ENCODE measurements around the gene FAM180B. TPM values are rescaled to one million over a fixed set of nuclear protein-coding genes. Genes with fewer than 3 reads are reported as not detected.
A peak's percentile ranks its signal among the peaks of the same experiment; 100 is the strongest.
"Not testable (repeated sequence)": the region's sequence is repeated elsewhere in the genome, so short reads cannot be mapped to it uniquely, and the experiment has no call there.

FAM180B gene
- total and polyA plus RNA-seq, 11 donors = 0.15 to 1.3 (median 0.27) TPM; not detected in 4

GRCh38 chr11:47552566-47553405 lies 33.7 kb upstream of the FAM180B start, which contains the start of gene CELF1:
CELF1 (minus strand) TSS chr11:47553132; CDS start chr11:47499523, 53,609 bp downstream.
- Histone ChIP-seq H3K4me1 (peaks cover 6 to 49% (median 26%) of the 10 kb centered on the region in 12 donors), H3K27ac (peak within 1 kb of the TSS; percentile 81 to 96 (median 91)), H3K27me3 (no peaks in the 10 kb centered on the region), H3K9me3 (no peaks in the 10 kb centered on the region), H3K4me3 (peak within 1 kb of the TSS; percentile 68 to 100 (median 90)), H3K36me3 (peaks cover 0 to 9% (median 0%) of the 10 kb centered on the region in 9 donors)
- DNase-seq (peak; percentile 93 to 96 (median 94)), ATAC-seq (peak; percentile 94 to 99 (median 98))
- 0 to 1% (median 1%) methylated on average over 43 to 89 of the region's 89 CpGs for WGBS, 4 donors
- TF ChIP-seq CTCF (IDR thresholded peaks at IDR 0.05) (peak; percentile 81 to 98 (median 97)), POLR2A (IDR thresholded peaks at IDR 0.05) (peak in 1 of 2 donors; percentile 54)
- intact Hi-C loops (cut with DNase I) = loop anchor here in 6 of 10 donors (2.0 to 10.0 kb wide), 9 partner anchors 26 to 126 kb away; partner anchors contain the start of genes KBTBD4 (in 1 of the 6), NDUFS3 (in 1 of the 6) and PSMC3 (in 1 of the 6)

GRCh38 chr11:47553406-47553743 lies 33.1 kb upstream of the FAM180B start:
- 9 to 14% (median 13%) methylated on average over 8 to 9 of the region's 9 CpGs for WGBS, 4 donors
- peak in 1 of 2 donors; percentile 5 for TF ChIP-seq POLR2A (IDR thresholded peaks at IDR 0.05)
- TF ChIP-seq CTCF (IDR thresholded peaks at IDR 0.05) = peak in 5 of 12 donors; percentile 9 to 44 (median 31)
- Histone ChIP-seq H3K4me1 (peaks cover 6 to 43% (median 24%) of the 10 kb centered on the region in 12 donors), H3K9me3 (no peaks in the 10 kb centered on the region), H3K27ac (peak overlapping the region in 11 of 12 donors; percentile 84 to 96 (median 91)), H3K4me3 (peak overlapping the region; percentile 68 to 100 (median 90)), H3K27me3 (no peaks in the 10 kb centered on the region), H3K36me3 (peaks cover 0 to 9% (median 0%) of the 10 kb centered on the region in 9 donors)
- intact Hi-C loops (cut with DNase I) = loop anchor here in 6 of 10 donors (2.0 to 10.0 kb wide), 9 partner anchors 25 to 127 kb away; partner anchors contain the start of genes KBTBD4 (in 1 of the 6), NDUFS3 (in 1 of the 6) and PSMC3 (in 1 of the 6)
- no peak for ATAC-seq
- no peak for DNase-seq

- not testable (repeated sequence) for H3K4me3 ChIP-seq, ATAC-seq, H3K27me3 ChIP-seq, H3K27ac ChIP-seq, DNase-seq, H3K36me3 ChIP-seq, H3K9me3 ChIP-seq, H3K4me1 ChIP-seq
- WGBS, 4 donors = 95 to 98% (median 97%) methylated on average over 12 of the region's 12 CpGs
- intact Hi-C loops (cut with DNase I) = loop anchor here in 2 of 10 donors (10.0 kb wide), 2 partner anchors 52 to 62 kb away; no protein-coding TSS in a partner anchor
Observed at GRCh38 chr11:47557004-47557403, 29.5 kb upstream of the FAM180B start.

GRCh38 chr11:47558695-47559094 lies 27.8 kb upstream of the FAM180B start:
- no peak for ATAC-seq
- Histone ChIP-seq H3K27ac (no peak overlapping the region), H3K9me3 (no peaks in the 10 kb centered on the region), H3K27me3 (no peaks in the 10 kb centered on the region), H3K4me1 (peaks cover 0 to 4% (median 0%) of the 10 kb centered on the region in 12 donors), H3K4me3 (no peak overlapping the region), H3K36me3 (no peaks in the 10 kb centered on the region)
- intact Hi-C loops (cut with DNase I) = loop anchor here in 2 of 10 donors (10.0 kb wide), 2 partner anchors 54 to 64 kb away; no protein-coding TSS in a partner anchor
- no peak for DNase-seq
- no peak for TF ChIP-seq POLR2A (IDR thresholded peaks at IDR 0.05)
- TF ChIP-seq CTCF (IDR thresholded peaks at IDR 0.05) = no peak
- WGBS, 4 donors = 98 to 100% (median 99%) methylated on average over 1 of the region's 1 CpG

Measured in heart left ventricle (tissue), 16 donors.